ENCODE results near the gene PHOSPHO1. TPM values are rescaled to one million over a fixed set of nuclear protein-coding genes. Genes with fewer than 3 reads are reported as not detected.

Gene PHOSPHO1
- total RNA-seq, 4 donors from 2014 or later: not detected

DNA sequence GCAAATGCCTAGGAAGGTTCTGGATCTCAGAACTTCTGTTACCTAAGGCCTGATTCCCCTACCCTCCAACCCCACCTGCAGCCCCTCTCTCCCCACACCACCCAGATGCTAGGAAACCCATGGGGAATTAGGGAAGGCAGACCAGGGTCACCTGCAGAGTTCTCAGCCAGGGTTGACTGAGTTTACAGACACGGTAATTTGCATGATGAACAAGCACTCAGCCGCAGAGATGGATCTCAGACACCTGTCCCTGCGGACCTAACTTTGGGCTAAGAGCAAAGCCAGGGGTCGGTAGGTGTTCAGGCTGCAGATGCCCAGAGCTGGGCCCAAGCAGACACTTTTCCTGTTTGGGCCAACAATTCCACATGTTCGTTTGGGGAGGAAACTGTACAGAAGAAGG is 17.2 kb downstream of the PHOSPHO1 start:
- Histone ChIP-seq H3K4me1 (peaks cover 0 to 37% (median 11%) of the 10 kb centered on the region in 4 donors), H3K4me3 (peak overlapping the region in 1 of 4 donors; percentile 23), H3K27ac (peak overlapping the region; percentile 41 to 59 (median 54)), H3K27me3 (peaks cover 9% of the 10 kb centered on the region), H3K9me3 (no peaks in the 10 kb centered on the region), H3K36me3 (no peaks in the 10 kb centered on the region)
- no peak for TF ChIP-seq CTCF (IDR thresholded peaks at IDR 0.05)
- TF ChIP-seq EP300 (IDR thresholded peaks at IDR 0.05; ENCODE audit: low read depth): no peak
- no peak for TF ChIP-seq POLR2A (IDR thresholded peaks at IDR 0.05)
- no peak for TF ChIP-seq POLR2AphosphoS5 (IDR thresholded peaks at IDR 0.05)
- in situ Hi-C loops (cut with MboI; ENCODE audit: low pct_ligation_motif_present in 1 of 4, low pct_unique_long_range_greater_than_20kb in 1 of 4, low sequenced_read_pairs in 3 of 4): no loop called here
- intact Hi-C loops (cut with DNase I; ENCODE audit: low total_unique reads): loop anchor here (10.0 kb wide), 1 partner anchor 49 kb away; no protein-coding TSS in a partner anchor
- 61% methylated on average over 5 of the region's 5 CpGs; no CpG with 5 or more reads in 1 of the 2 donors for WGBS, 2 donors (ENCODE audit: low coverage in 1 of 2)
- DNase-seq: no peak

- WGBS, 2 donors (ENCODE audit: low coverage in 1 of 2): 34 to 62% methylated on average over 6 to 22 of the region's 22 CpGs
- Histone ChIP-seq H3K27me3 (peaks cover 9% of the 10 kb centered on the region), H3K36me3 (no peaks in the 10 kb centered on the region), H3K4me3 (peak within 1 kb of the TSS in 3 of 4 donors; percentile 25 to 44 (median 29)), H3K9me3 (no peaks in the 10 kb centered on the region), H3K27ac (peak within 1 kb of the TSS; percentile 67 to 79 (median 74)), H3K4me1 (peaks cover 0 to 17% (median 3%) of the 10 kb centered on the region in 4 donors)
- in situ Hi-C loops (cut with MboI; ENCODE audit: low pct_ligation_motif_present in 1 of 4, low pct_unique_long_range_greater_than_20kb in 1 of 4, low sequenced_read_pairs in 3 of 4) (no loop called here), intact Hi-C loops (cut with DNase I; ENCODE audit: low total_unique reads) (loop anchor here (10.0 kb wide), 1 partner anchor 46 kb away; no protein-coding TSS in a partner anchor)
- peak; percentile 70 for DNase-seq
- TF ChIP-seq EP300 (IDR thresholded peaks at IDR 0.05; ENCODE audit: low read depth): no peak
- TF ChIP-seq POLR2A (IDR thresholded peaks at IDR 0.05): peak; percentile 72
- TF ChIP-seq POLR2AphosphoS5 (IDR thresholded peaks at IDR 0.05): peak; percentile 70 to 81 (median 73)
These were observed 20.2 kb downstream of the PHOSPHO1 start, which contains the start of the genes ABI3 and GNGT2 for GRCh38 chr17:49210158-49211029. TSS of gene ABI3 (plus strand) at chr17:49210707. CDS start at chr17:49210725, 18 bp downstream. TSS of gene GNGT2 (minus strand) at chr17:49210574. CDS start at chr17:49207422, 3,152 bp downstream.

GRCh38 chr17:49209061-49209571 is 21.5 kb downstream of the PHOSPHO1 start:
- in situ Hi-C loops (cut with MboI; ENCODE audit: low pct_ligation_motif_present in 1 of 4, low pct_unique_long_range_greater_than_20kb in 1 of 4, low sequenced_read_pairs in 3 of 4) (no loop called here), intact Hi-C loops (cut with DNase I; ENCODE audit: low total_unique reads) (no loop called here)
- peak overlapping the region in 3 of 4 donors; percentile 21 to 79 (median 70) for H3K27ac ChIP-seq
- H3K36me3 ChIP-seq: no peaks in the 10 kb centered on the region
- peaks cover 0 to 8% (median 3%) of the 10 kb centered on the region in 4 donors for H3K4me1 ChIP-seq
- no peak overlapping the region for H3K4me3 ChIP-seq
- WGBS, 2 donors (ENCODE audit: low coverage in 1 of 2): 70 to 86% methylated on average over 7 to 10 of the region's 10 CpGs
- no peaks in the 10 kb centered on the region for H3K9me3 ChIP-seq
- peaks cover 9% of the 10 kb centered on the region for H3K27me3 ChIP-seq
- TF ChIP-seq EP300 (IDR thresholded peaks at IDR 0.05; ENCODE audit: low read depth): no peak
- TF ChIP-seq POLR2A (IDR thresholded peaks at IDR 0.05): no peak
- TF ChIP-seq CTCF (IDR thresholded peaks at IDR 0.05): no peak
- no peak for TF ChIP-seq POLR2AphosphoS5 (IDR thresholded peaks at IDR 0.05)
- DNase-seq: no peak

DNA sequence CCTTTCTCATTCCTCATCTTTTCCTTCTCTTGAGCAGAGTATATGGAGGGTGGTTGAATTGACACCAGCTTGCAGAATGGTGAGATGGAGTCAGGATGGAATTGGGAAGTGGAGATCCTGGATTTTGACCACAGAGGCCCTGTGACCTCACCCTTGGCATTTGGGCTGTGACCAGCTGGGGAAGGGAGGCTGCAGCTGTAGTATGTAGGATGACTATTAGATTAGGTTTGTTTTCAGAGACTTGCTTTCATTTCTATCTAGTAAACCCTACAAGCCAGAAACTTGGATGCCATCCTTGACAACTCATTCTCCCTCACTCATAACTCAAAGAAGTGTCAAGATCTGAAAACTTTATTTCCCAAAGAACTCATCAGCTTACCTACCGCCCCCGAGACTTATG is 26.1 kb downstream of the PHOSPHO1 start:
- Histone ChIP-seq H3K9me3 (no peaks in the 10 kb centered on the region), H3K27me3 (no peaks in the 10 kb centered on the region), H3K4me3 (no peak overlapping the region), H3K4me1 (peaks cover 0 to 3% (median under 1%) of the 10 kb centered on the region in 4 donors), H3K27ac (no peak overlapping the region), H3K36me3 (no peaks in the 10 kb centered on the region)
- TF ChIP-seq CTCF (IDR thresholded peaks at IDR 0.05) (no peak), POLR2AphosphoS5 (IDR thresholded peaks at IDR 0.05) (no peak), EP300 (IDR thresholded peaks at IDR 0.05; ENCODE audit: low read depth) (no peak), POLR2A (IDR thresholded peaks at IDR 0.05) (no peak)
- in situ Hi-C loops (cut with MboI; ENCODE audit: low pct_ligation_motif_present in 1 of 4, low pct_unique_long_range_greater_than_20kb in 1 of 4, low sequenced_read_pairs in 3 of 4) (no loop called here), intact Hi-C loops (cut with DNase I; ENCODE audit: low total_unique reads) (no loop called here)
- 96% methylated on average over 2 of the region's 2 CpGs; no CpG with 5 or more reads in 1 of the 2 donors for WGBS, 2 donors (ENCODE audit: low coverage in 1 of 2)
- no peak for DNase-seq

Data from transverse colon (tissue), 4 donors.